HUES64 (cell line): ENCODE data around the gene RANBP6.
"Not testable (repeated sequence)": the region's sequence is repeated elsewhere in the genome, so short reads cannot be mapped to it uniquely, and the experiment has no call there.

Source experiments
- H3K27ac ChIP-seq: 2 replicates; pipeline ENCODE4 v1.7.0; 2013; ENCODE audit warnings: low read depth, low read length, inconsistent platforms
- H3K27me3 ChIP-seq: 2 replicates; pipeline ENCODE4 v1.6.1; 2013; ENCODE audit warnings: mild to moderate bottlenecking, low read length; ENCODE audit not compliant: insufficient read depth
- H3K36me3 ChIP-seq: 2 replicates; pipeline ENCODE4 v1.6.1; 2013; ENCODE audit warnings: mild to moderate bottlenecking, low read length; ENCODE audit not compliant: insufficient read depth
- H3K4me1 ChIP-seq: 2 replicates; pipeline ENCODE4 v1.6.1; 2013; ENCODE audit warnings: mild to moderate bottlenecking, low read length, moderate library complexity; ENCODE audit not compliant: insufficient read depth
- H3K4me3 ChIP-seq: 2 replicates; pipeline ENCODE4 v1.5.1; 2013; ENCODE audit warnings: mild to moderate bottlenecking, low read length, moderate library complexity
- H3K9ac ChIP-seq: 2 replicates; pipeline ENCODE4 v1.6.1; 2013; ENCODE audit warnings: mild to moderate bottlenecking, low read depth, low read length
- H3K9me3 ChIP-seq: 2 replicates; pipeline ENCODE4 v1.6.1; 2013; ENCODE audit warnings: low read depth, low read length; ENCODE audit not compliant: insufficient read depth
- WGBS: fragments of 150-250, 120-280 bp; methylation state at CpG from one replicate; pipeline ENCODE4 v1.1.7; 2013; ENCODE audit warnings: missing lambda C conversion rate; 5-methylcytosine and 5-hydroxymethylcytosine counted together

RANBP6 gene

DNA sequence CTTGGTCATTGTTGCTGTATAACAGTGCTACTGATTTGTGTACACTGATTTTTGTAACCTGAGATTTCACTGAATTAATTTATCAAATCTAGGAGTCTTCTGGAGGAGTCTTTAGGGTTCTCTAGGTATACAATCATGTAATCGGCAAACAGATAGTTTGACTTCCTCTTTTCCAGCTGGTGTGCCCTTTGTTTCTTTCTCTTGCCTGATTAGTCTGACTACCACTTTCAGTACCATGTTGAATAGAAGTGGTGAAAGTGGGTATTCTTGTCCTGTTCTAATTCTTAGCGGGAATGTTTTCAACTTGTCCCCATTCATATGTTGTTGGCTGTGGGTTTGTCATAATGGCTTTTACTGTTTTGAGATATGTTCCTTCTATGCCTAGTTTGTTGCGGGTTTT lies 24.7 kb upstream of the RANBP6 start:
- Histone ChIP-seq H3K36me3 (no peaks in the 10 kb centered on the region), H3K4me3 (no peak overlapping the region), H3K27me3 (no peaks in the 10 kb centered on the region), H3K9me3 (no peaks in the 10 kb centered on the region), H3K27ac (no peak overlapping the region), H3K9ac (no peak overlapping the region), H3K4me1 (no peaks in the 10 kb centered on the region)
- WGBS: 91% methylated on average over 3 of the region's 3 CpGs

DNA sequence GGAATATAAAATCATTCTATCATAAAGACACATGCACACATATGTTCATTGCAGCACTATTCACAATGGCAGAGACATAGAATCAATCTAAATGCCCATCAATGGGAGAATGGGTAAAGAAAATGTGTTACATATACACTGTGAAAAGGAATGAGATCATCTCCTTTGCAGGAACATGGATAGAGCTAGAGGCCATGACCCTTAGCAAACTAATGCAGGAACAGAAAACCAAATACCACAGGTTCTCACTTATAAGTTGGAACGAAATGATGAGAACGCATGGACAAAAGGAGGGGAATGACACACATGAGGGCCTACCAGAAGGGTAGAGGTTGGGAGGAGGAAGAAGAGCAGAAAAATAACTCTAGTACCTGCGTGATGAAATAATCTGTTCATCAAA lies 21.0 kb upstream of the RANBP6 start:
- no peak overlapping the region for H3K4me3 ChIP-seq
- H3K9ac ChIP-seq: no peak overlapping the region
- H3K27ac ChIP-seq: no peak overlapping the region
- H3K27me3 ChIP-seq: no peaks in the 10 kb centered on the region
- no peaks in the 10 kb centered on the region for H3K4me1 ChIP-seq
- H3K9me3 ChIP-seq: no peaks in the 10 kb centered on the region
- H3K36me3 ChIP-seq: no peaks in the 10 kb centered on the region
- 79% methylated on average over 2 of the region's 3 CpGs for WGBS

DNA sequence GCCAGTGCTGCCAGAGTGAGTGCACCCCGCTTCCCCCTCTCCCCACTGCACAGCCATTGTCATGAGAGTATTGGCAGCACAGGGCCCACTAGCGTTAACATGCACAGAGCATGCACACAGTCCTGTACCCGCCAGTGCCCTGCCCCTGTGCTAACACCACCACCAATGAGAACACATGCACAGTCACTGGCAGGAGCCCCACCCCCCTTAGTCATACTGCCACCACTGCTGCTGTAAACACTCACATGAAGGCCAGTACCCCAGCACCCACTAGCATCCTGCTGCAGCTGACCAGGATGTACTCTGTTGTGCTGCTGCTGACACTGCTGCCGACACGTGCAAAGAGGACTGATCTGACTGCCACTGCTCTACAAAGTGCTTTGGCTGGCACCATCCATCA lies 19.5 kb upstream of the RANBP6 start:
- 93% methylated on average over 5 of the region's 5 CpGs for WGBS
- Histone ChIP-seq H3K9me3 (no peaks in the 10 kb centered on the region), H3K9ac (no peak overlapping the region), H3K27ac (no peak overlapping the region), H3K36me3 (no peaks in the 10 kb centered on the region), H3K4me1 (no peaks in the 10 kb centered on the region), H3K4me3 (no peak overlapping the region), H3K27me3 (no peaks in the 10 kb centered on the region)

DNA sequence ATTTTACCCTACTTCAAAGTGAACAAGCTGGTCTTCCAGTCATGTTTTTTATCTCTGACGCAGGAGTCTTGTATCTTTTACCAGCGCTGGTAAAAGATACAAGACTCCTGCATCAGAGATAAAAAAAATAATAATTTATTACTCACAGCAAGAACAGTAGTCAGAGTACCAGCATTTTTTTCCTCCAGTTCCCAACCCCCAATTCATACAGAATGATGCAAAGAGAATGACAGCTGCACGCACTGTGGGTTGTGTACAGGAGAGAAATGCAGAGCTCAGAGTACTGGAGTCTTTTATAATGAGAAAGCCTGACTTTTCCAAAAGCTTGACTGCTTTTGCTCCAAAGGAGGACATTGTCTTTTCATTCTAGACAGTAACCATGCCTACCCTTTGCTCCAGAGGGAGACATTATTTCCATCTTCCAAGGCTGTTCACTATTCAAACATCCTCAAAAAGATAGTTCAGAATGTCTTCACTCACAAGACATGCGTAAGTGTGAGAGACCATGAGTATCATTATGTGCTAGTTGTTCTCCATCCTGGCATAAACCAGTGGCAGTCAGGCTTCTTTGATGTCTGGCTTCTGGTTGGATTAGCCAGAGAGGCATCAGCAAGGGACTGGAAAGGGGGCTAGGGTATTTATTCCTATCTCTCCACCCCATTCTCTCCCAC lies 14.3 kb upstream of the RANBP6 start:
- WGBS: 94% methylated on average over 4 of the region's 4 CpGs
- H3K4me3 ChIP-seq: no peak overlapping the region
- no peaks in the 10 kb centered on the region for H3K27me3 ChIP-seq
- no peaks in the 10 kb centered on the region for H3K36me3 ChIP-seq
- H3K4me1 ChIP-seq: 0 out of 2 replicates have a peak, but pooled peaks cover 4% of the 10 kb centered on the region
- H3K9me3 ChIP-seq: no peaks in the 10 kb centered on the region
- H3K9ac ChIP-seq: no peak overlapping the region
- H3K27ac ChIP-seq: no peak overlapping the region

DNA sequence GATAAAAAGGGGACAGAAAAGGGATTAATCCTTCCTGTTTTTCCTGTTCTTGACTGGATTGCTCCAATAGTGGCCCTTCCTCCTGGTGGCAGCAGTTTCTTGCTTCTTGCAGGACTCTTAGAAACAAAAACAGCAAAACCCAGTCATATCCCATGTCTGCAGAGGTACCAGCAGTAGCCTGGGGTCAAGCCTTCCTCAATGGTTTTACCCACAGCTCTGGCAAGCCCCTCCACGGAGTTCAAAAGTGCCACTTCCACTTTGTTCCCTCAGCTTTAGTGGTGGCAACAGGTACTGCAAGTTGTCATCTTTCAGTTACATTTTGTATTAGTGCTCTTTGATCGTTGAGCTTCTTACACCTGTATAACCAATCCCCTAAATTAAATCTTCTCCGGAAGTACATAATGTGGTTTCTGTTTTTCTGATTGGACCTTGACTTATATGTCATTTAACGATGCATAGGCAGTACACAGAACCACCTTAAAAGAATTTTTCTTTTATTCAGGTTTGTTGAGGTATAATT lies 8.7 kb upstream of the RANBP6 start:
- Histone ChIP-seq H3K4me3 (no peak overlapping the region), H3K9ac (no peak overlapping the region), H3K27me3 (no peaks in the 10 kb centered on the region), H3K36me3 (no peaks in the 10 kb centered on the region), H3K27ac (no peak overlapping the region), H3K9me3 (no peaks in the 10 kb centered on the region), H3K4me1 (0 out of 2 replicates have a peak, but pooled peaks cover 5% of the 10 kb centered on the region)
- 47% methylated on average over 2 of the region's 4 CpGs for WGBS

DNA sequence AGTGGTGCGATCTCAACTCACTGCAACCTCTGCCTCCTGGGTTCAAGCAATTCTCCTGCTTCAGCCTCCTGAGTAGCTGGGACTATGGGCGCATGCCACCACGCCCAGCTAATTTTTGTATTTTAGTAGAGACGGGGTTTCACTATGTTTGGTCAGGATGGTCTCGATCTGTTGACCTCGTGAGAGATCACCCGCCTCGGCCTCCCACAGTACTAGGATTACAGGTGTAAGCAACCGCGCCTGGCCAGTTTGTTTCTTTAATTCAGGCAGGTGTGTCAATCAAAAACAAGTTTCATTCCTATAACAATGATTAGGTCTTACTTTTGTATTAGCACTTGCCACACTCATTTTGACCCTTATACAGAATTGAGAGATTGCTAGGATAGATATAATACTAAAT lies 1.6 kb upstream of the RANBP6 start:
- H3K9ac ChIP-seq, H3K4me3 ChIP-seq, H3K4me1 ChIP-seq, H3K27me3 ChIP-seq, H3K27ac ChIP-seq, H3K9me3 ChIP-seq: not testable (repeated sequence)
- WGBS: 94% methylated on average over 10 of the region's 10 CpGs
- H3K36me3 ChIP-seq: peaks cover 23% of the 10 kb centered on the region

DNA sequence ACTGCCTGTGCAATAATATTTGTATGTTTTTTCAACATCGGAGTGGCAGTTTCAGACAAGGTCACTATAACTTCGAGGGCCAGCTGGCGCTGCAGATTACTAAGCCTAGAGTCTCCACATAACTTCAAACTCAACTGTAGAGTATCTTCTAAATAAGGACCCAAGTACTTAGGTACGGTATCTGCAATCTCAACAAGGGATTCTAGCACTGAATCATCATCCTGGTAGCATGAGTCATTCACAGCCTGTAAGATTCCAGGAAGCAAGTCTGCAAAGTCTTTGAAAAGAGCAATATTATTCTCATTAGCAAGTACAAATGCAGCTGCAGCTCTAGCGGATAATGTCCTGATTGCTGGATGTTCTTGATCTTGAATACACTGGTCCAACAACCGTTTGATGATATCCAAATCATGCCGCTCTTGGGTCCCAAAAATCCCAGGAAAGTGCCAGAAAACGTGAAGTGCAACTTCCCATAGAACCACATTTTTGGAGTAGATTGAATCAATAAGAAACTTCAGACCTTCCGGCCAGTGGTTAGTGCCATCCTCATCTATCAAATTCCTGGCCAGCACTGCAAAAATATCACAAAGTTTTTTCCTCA lies 654 bp downstream of the RANBP6 start:
- Histone ChIP-seq H3K27ac (peak overlapping the region; percentile 74), H3K4me1 (peaks cover 5% of the 10 kb centered on the region; the same call in 1 of the 2 replicates), H3K9ac (peak overlapping the region; percentile 95), H3K27me3 (no peaks in the 10 kb centered on the region), H3K9me3 (no peaks in the 10 kb centered on the region), H3K36me3 (peaks cover 35% of the 10 kb centered on the region), H3K4me3 (peak overlapping the region; percentile 95)
- WGBS: 24% methylated on average over 9 of the region's 9 CpGs

DNA sequence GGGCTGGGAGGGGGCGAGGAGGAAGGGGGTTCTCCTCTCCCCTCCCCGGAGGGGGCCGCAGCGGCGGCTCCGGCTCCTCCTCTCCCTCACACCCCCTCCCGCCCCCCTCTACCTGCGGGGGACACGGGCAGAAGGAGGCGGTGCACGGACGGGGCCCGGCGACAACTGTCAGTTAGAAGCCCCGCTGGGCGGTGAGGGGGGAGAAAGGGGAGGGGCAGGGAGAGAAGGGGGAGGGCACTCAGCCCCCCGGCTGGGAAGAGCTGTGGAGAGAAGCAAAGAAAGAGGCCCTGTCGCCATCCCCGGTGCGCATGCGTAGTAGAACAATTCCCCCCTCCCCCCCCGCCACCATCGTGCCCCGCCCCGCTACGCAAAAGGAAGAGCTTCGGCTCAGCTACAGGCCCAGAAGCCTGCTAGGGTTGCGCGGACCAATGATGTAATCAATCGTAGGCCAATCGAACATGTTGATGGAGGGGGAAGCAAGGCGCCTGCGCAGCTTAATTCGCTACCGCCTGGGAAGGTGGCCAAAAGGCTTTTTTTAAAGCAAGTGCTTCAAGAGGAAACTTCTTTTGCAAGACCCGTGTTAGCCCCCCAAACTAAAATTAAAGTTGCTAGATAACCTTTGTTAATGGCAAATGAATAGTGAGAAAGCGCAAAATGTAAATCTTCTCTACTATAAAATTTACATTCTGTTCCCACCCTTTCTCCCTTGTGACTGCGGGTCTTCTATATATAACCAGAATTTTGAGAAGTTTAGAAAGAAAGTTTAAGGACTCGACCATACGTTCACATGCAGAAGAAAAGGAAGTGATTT lies 7.0 kb downstream of the RANBP6 start:
- Histone ChIP-seq H3K9me3 (no peaks in the 10 kb centered on the region), H3K27me3 (no peaks in the 10 kb centered on the region), H3K27ac (peak overlapping the region; percentile 89; the same call in 1 of the 2 replicates), H3K4me1 (peaks cover 13% of the 10 kb centered on the region; the same call in 1 of the 2 replicates), H3K36me3 (peaks cover 26% of the 10 kb centered on the region), H3K4me3 (peak overlapping the region; percentile 92), H3K9ac (peak overlapping the region; percentile 58)
- under 1% methylated on average over 28 of the region's 40 CpGs for WGBS

DNA sequence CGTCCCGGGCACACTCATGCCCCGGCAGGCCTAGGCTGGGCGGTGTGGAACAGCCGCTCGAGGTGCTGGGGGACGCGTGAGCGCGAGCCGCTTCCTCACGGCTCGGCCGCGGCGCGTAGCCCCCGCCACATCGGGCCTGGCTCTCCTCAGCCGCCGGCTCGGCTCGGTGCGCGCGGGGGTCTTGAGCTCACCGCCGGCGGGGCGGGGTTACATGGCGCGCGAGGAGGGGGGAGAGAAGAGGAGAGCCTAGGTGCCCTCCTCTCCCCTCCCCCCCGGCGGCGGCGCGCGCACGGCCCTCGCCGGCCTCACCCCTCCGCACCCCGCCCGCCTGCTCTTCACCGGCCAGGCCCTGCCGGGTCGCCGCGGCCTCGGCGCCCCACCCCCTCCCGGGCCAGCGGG lies 7.7 kb downstream of the RANBP6 start:
- WGBS: under 1% methylated on average over 27 of the region's 54 CpGs
- no peaks in the 10 kb centered on the region for H3K27me3 ChIP-seq
- H3K9me3 ChIP-seq: no peaks in the 10 kb centered on the region
- H3K4me3 ChIP-seq: peak overlapping the region; percentile 92
- peaks cover 13% of the 10 kb centered on the region; the same call in 1 of the 2 replicates for H3K4me1 ChIP-seq
- H3K9ac ChIP-seq: peak overlapping the region; percentile 62
- peak overlapping the region; percentile 89; the same call in 1 of the 2 replicates for H3K27ac ChIP-seq
- peaks cover 20% of the 10 kb centered on the region for H3K36me3 ChIP-seq

DNA sequence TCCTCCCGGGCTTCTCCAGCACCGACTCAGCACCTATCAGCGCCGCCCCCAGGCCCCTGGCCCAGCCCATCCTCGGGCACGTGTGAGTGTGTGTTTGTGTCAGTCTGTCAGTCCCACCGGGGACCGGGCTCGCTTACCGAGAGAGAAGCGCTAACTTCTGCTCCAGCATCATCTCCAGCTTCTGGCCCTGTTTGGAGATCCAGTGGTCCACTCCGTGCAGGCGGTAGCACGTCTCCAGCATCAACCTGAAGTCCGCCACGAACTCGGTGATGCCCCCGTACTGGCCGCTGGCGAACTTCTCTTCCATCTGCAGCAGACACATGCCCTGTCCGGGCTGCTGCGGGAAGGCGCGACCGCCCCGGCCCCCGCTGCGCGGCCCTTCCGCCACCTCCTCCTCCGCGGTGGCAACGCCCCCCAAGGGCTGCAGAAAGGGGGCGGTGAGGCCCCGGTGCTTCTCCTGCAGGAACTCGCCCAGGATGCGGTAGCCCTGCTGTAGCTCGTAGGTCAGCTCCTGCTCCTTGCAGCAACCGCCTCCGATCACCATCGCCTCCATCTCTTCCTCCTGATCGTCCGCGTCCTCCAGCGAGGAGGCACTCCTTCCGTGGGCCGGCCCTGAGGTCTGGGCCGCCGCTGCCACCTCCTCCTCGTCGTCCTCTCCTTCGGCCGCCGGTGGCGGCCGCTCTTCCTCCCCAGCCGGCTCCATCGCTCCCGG lies 8.2 kb downstream of the RANBP6 start:
- H3K4me1 ChIP-seq: peaks cover 13% of the 10 kb centered on the region; the same call in 1 of the 2 replicates
- H3K36me3 ChIP-seq: peaks cover 14% of the 10 kb centered on the region
- peak overlapping the region; percentile 62 for H3K9ac ChIP-seq
- peak overlapping the region; percentile 92 for H3K4me3 ChIP-seq
- peak overlapping the region; percentile 89; the same call in 1 of the 2 replicates for H3K27ac ChIP-seq
- WGBS: under 1% methylated on average over 59 of the region's 59 CpGs
- no peaks in the 10 kb centered on the region for H3K9me3 ChIP-seq
- no peaks in the 10 kb centered on the region for H3K27me3 ChIP-seq
